Uterus (tissue), 4 donors: ENCODE measurements around the gene AUTS2. TPM values are rescaled to one million over a fixed set of nuclear protein-coding genes. Genes with fewer than 3 reads are reported as not detected.

ENCODE experiments used
- DNase-seq, 2 donors: peaks; one replicate each; pipeline ENCODE4 v3.0.0-alpha.2; 2019 to 2020
- H3K27ac ChIP-seq, 2 donors: fragments of 200-600 bp; sonication (generic); 1 replicate in 1 of 2; 2 replicates in 1 of 2; pipeline ENCODE4 v1.5.1; 2016 to 2018
- H3K27me3 ChIP-seq, 2 donors: fragments of 200-600 bp; sonication (generic); one replicate each; pipeline ENCODE4 v1.5.1; 2018 to 2019; ENCODE audit warnings: control low read depth in 1 of 2
- H3K36me3 ChIP-seq, 2 donors: fragments of 200-600 bp; sonication (generic); one replicate each; pipeline ENCODE4 v1.5.1; 2019; ENCODE audit warnings: control low read depth in 1 of 2
- H3K4me1 ChIP-seq, 2 donors: fragments of 200-600 bp; sonication (generic); one replicate each; pipeline ENCODE4 v1.5.1; 2018 to 2019; ENCODE audit warnings: control low read depth in 1 of 2
- H3K4me3 ChIP-seq, 2 donors: fragments of 200-600 bp; sonication (generic); 1 replicate in 1 of 2; 2 replicates in 1 of 2; pipeline ENCODE4 v1.5.1; 2018 to 2019; ENCODE audit warnings: mild to moderate bottlenecking in 1 of 2
- H3K9me3 ChIP-seq, 2 donors: fragments of 200-600 bp; sonication (generic); one replicate each; pipeline ENCODE4 v1.5.1; 2019; ENCODE audit warnings: control low read depth in 1 of 2
- CTCF ChIP-seq, 4 experiments: fragments of 200-600 bp in 2 of 4; fragments of 450-650 bp in 2 of 4; sonication (generic) in 2 of 4; IDR thresholded peaks; one replicate each; pipeline ENCODE4 v1.5.1; 2016 to 2019; ENCODE audit warnings: antibody characterized with exemption in 4 of 4, mild to moderate bottlenecking in 2 of 4, moderate library complexity in 1 of 4
- POLR2A ChIP-seq, 2 donors: fragments of 450-650 bp; IDR thresholded peaks; one replicate each; pipeline ENCODE4 v1.6.1; 2016; ENCODE audit warnings: antibody characterized with exemption in 2 of 2, mild to moderate bottlenecking in 1 of 2, moderate library complexity in 1 of 2
- intact Hi-C: fragments of 100-400 bp; cut with DNase I; formaldehyde crosslinking; loops from one replicate; pipeline ENCODE4 v1.15.1; 2023; ENCODE audit warnings: low total_unique reads
- total RNA-seq, 4 donors: library from RNA; depleted of rRNA in 3 of 4; stranded (reverse); fragments of >200 nt in 3 of 4; gene quantifications; one replicate each; pipeline versions ENCODE4 v1.1.0 to v1.2.4, GENCODE V29; 2014 to 2023
- donor health status: DM: yes; HTN: yes; CAD: no.

Gene AUTS2
- total RNA-seq, 4 donors from 2014 or later, result 10.5 to 58.2 (median 30.0) TPM

DNA sequence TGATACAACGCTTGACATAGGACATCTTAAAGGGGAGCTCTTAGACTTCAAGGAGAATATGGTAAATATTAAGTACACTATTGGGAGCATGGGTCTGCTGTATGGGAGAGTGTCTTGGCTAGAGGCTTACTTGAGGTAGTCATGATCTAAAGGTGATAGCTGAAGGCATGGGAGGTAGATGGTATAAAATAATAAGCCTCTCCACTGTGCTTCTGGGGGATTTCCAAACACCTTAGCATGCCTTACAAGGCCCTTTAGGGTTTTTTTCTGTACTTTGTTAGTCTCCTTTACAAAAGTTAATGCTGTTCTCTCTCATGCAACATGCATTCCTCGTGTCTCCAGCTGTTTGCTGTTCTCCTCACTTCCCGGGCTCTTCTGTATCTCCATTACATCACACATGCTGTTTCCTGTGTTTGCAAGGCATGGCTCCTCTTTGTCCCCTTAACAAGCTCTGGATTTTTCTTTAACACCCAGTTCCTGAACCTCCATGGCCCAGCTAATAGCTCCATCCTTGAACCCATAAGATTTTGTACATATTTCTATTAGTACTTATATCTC is 449.7 kb downstream of the AUTS2 start:
- DNase-seq, result no peak
- H3K4me1 ChIP-seq, result peaks cover 0 to 7% of the 10 kb centered on the region in 2 donors
- no peaks in the 10 kb centered on the region for H3K9me3 ChIP-seq
- no peaks in the 10 kb centered on the region for H3K27me3 ChIP-seq
- no peak overlapping the region for H3K27ac ChIP-seq
- no peak for TF ChIP-seq POLR2A (IDR thresholded peaks at IDR 0.05)
- no peaks in the 10 kb centered on the region for H3K36me3 ChIP-seq
- intact Hi-C loops, result no loop called here
- no peak overlapping the region for H3K4me3 ChIP-seq

- Histone ChIP-seq H3K4me3 (no peak overlapping the region), H3K27me3 (no peaks in the 10 kb centered on the region), H3K9me3 (no peaks in the 10 kb centered on the region), H3K4me1 (no peaks in the 10 kb centered on the region), H3K36me3 (no peaks in the 10 kb centered on the region), H3K27ac (no peak overlapping the region)
- TF ChIP-seq POLR2A (IDR thresholded peaks at IDR 0.05) (no peak), CTCF (IDR thresholded peaks at IDR 0.05) (no peak)
- no peak for DNase-seq
- intact Hi-C loops, result no loop called here
These were observed 453.5 kb downstream of the AUTS2 start for GRCh38 chr7:70051726-70052125.

DNA sequence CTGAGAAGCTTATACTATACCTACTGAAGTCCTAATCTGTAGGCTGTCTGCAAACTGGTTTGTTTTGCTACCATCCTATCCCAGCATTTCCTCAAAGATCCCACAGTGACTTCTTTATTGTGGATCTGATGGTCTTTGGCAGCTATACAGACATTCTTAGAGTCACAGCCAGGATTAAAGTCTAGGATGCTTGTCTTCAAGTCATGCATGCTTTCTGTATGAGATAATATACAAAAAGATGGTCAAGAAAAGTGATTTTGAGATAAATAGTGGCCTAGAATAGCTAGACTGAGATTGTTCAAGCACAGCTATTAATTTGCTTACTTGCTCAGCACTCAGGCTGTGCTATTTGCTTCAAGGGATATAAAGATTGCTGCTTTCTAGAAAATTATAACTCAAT is 454.4 kb downstream of the AUTS2 start:
- Histone ChIP-seq H3K9me3 (no peaks in the 10 kb centered on the region), H3K4me1 (no peaks in the 10 kb centered on the region), H3K27me3 (no peaks in the 10 kb centered on the region), H3K4me3 (no peak overlapping the region), H3K36me3 (no peaks in the 10 kb centered on the region), H3K27ac (no peak overlapping the region)
- no peak for DNase-seq
- TF ChIP-seq POLR2A (IDR thresholded peaks at IDR 0.05), result no peak
- TF ChIP-seq CTCF (IDR thresholded peaks at IDR 0.05), result no peak
- intact Hi-C loops, result no loop called here

- no peak for TF ChIP-seq CTCF (IDR thresholded peaks at IDR 0.05)
- no peak for TF ChIP-seq POLR2A (IDR thresholded peaks at IDR 0.05)
- H3K27me3 ChIP-seq, result no peaks in the 10 kb centered on the region
- DNase-seq, result no peak
- H3K4me1 ChIP-seq, result no peaks in the 10 kb centered on the region
- intact Hi-C loops, result no loop called here
- H3K9me3 ChIP-seq, result no peaks in the 10 kb centered on the region
- no peaks in the 10 kb centered on the region for H3K36me3 ChIP-seq
- H3K4me3 ChIP-seq, result no peak overlapping the region
- no peak overlapping the region for H3K27ac ChIP-seq
These were observed 455.1 kb downstream of the AUTS2 start for GRCh38 chr7:70053421-70053820.

- no peaks in the 10 kb centered on the region for H3K9me3 ChIP-seq
- no peaks in the 10 kb centered on the region for H3K36me3 ChIP-seq
- no peak overlapping the region for H3K27ac ChIP-seq
- no peak for TF ChIP-seq POLR2A (IDR thresholded peaks at IDR 0.05)
- TF ChIP-seq CTCF (IDR thresholded peaks at IDR 0.05), result no peak
- no peaks in the 10 kb centered on the region for H3K4me1 ChIP-seq
- no peaks in the 10 kb centered on the region for H3K27me3 ChIP-seq
- no peak for DNase-seq
- H3K4me3 ChIP-seq, result no peak overlapping the region
- intact Hi-C loops, result no loop called here
These were observed 455.7 kb downstream of the AUTS2 start for GRCh38 chr7:70053989-70054388.

GRCh38 chr7:70056363-70056762 is 458.1 kb downstream of the AUTS2 start:
- TF ChIP-seq POLR2A (IDR thresholded peaks at IDR 0.05) (no peak), CTCF (IDR thresholded peaks at IDR 0.05) (no peak)
- intact Hi-C loops, result no loop called here

More at GRCh38 chr7:70056363-70056762, 458.1 kb downstream of the AUTS2 start:
- no peak overlapping the region for H3K4me3 ChIP-seq
- no peak overlapping the region for H3K27ac ChIP-seq
- no peaks in the 10 kb centered on the region for H3K36me3 ChIP-seq
- no peaks in the 10 kb centered on the region for H3K4me1 ChIP-seq
- H3K9me3 ChIP-seq, result no peaks in the 10 kb centered on the region
- no peak for DNase-seq
- H3K27me3 ChIP-seq, result no peaks in the 10 kb centered on the region
